HepG2 (cell line): Measurements from ENCODE around the gene HIGD1C. TPM values are rescaled to one million over a fixed set of nuclear protein-coding genes. Genes with fewer than 3 reads are reported as not detected.
"Not testable (repeated sequence)": the region's sequence is repeated elsewhere in the genome, so short reads cannot be mapped to it uniquely, and the experiment has no call there.

Experiments
- BCL6 ChIP-seq: IDR thresholded peaks from 2 replicates; pipeline ENCODE4 v1.6.1; 2016; ENCODE audit warnings: missing genetic modification reagents, missing compliant biosample characterization
- DPF2 ChIP-seq: sonication (generic); formaldehyde crosslinking; IDR thresholded peaks from 2 replicates; pipeline ENCODE4 v1.4.0; 2020; ENCODE audit warnings: mild to moderate bottlenecking, low read depth, missing genetic modification reagents, borderline replicate concordance
- EP300 ChIP-seq, 3 experiments: sonication (generic) in 1 of 3; formaldehyde crosslinking in 1 of 3; IDR thresholded peaks; 2 replicates each; pipeline versions ENCODE4 v1.5.1 to v1.6.1; 2011 to 2020; ENCODE audit warnings: low read depth in 2 of 3, low read length in 2 of 3, borderline replicate concordance in 1 of 3, improper control_type of control experiment in 1 of 3, mild to moderate bottlenecking in 1 of 3, missing genetic modification reagents in 1 of 3, moderate library complexity in 1 of 3
- FOXO1 ChIP-seq: sonication (generic); formaldehyde crosslinking; IDR thresholded peaks from 2 replicates; pipeline ENCODE4 v1.4.0; 2020; ENCODE audit warnings: missing genetic modification reagents
- HMGXB4 ChIP-seq, 2 experiments: sonication (generic) in 1 of 2; formaldehyde crosslinking in 1 of 2; IDR thresholded peaks; 2 replicates each; pipeline versions ENCODE4 v1.4.0 to v1.6.1; 2018 to 2020; ENCODE audit warnings: missing genetic modification reagents in 2 of 2, borderline replicate concordance in 1 of 2, low read depth in 1 of 2, mild to moderate bottlenecking in 1 of 2, missing biosample characterization in 1 of 2
- HNF1B ChIP-seq: sonication (generic); formaldehyde crosslinking; IDR thresholded peaks from 2 replicates; pipeline ENCODE4 v1.5.1; 2020; ENCODE audit warnings: mild to moderate bottlenecking, moderate library complexity, missing genetic modification reagents
- HNF4A ChIP-seq: sonication (generic); formaldehyde crosslinking; IDR thresholded peaks from 2 replicates; pipeline ENCODE4 v1.4.0; 2020; ENCODE audit warnings: missing genetic modification reagents
- MED1 ChIP-seq: sonication (generic); formaldehyde crosslinking; IDR thresholded peaks from 2 replicates; pipeline ENCODE4 v1.4.0; 2020; ENCODE audit warnings: missing genetic modification reagents
- NR2C2 ChIP-seq: sonication (generic); formaldehyde crosslinking; IDR thresholded peaks from 2 replicates; pipeline ENCODE4 v1.4.0; 2020; ENCODE audit warnings: missing genetic modification reagents, mild to moderate bottlenecking, moderate library complexity, borderline replicate concordance
- PATZ1 ChIP-seq: sonication (generic); formaldehyde crosslinking; IDR thresholded peaks from 2 replicates; pipeline ENCODE4 v1.4.0; 2020; ENCODE audit warnings: missing genetic modification reagents
- RXRB ChIP-seq: IDR thresholded peaks from 2 replicates; pipeline ENCODE4 v1.6.1; 2016; ENCODE audit warnings: borderline replicate concordance, missing genetic modification reagents, missing compliant biosample characterization
- SALL1 ChIP-seq: sonication (generic); formaldehyde crosslinking; IDR thresholded peaks from 2 replicates; pipeline ENCODE4 v1.8.0; 2022; ENCODE audit warnings: mild to moderate bottlenecking, missing genetic modification reagents
- TCF7 ChIP-seq: sonication (generic); IDR thresholded peaks from 2 replicates; pipeline ENCODE4 v1.6.1; 2016; ENCODE audit warnings: antibody characterized with exemption, low read depth
- ZBTB7B ChIP-seq: sonication (generic); formaldehyde crosslinking; IDR thresholded peaks from 2 replicates; pipeline ENCODE4 v1.4.0; 2020; ENCODE audit warnings: missing genetic modification reagents
- ZNF503 ChIP-seq: sonication (generic); formaldehyde crosslinking; IDR thresholded peaks from 2 replicates; pipeline ENCODE4 v1.4.0; 2020; ENCODE audit warnings: missing genetic modification reagents
- ZNF644 ChIP-seq: IDR thresholded peaks from 2 replicates; pipeline ENCODE4 v1.6.1; 2016; ENCODE audit warnings: low read depth
- ZNF710 ChIP-seq: sonication (generic); formaldehyde crosslinking; IDR thresholded peaks from 2 replicates; pipeline ENCODE4 v1.5.0; 2020; ENCODE audit warnings: mild to moderate bottlenecking, missing genetic modification reagents, borderline replicate concordance
- polyA plus RNA-seq, 8 experiments: library from polyadenylated mRNA; depleted of rRNA in 3 of 8; stranded (reverse) in 7 of 8; unstranded in 1 of 8; fragments of >200 nt; fragmentation: Illumina TruSeq in 4 of 8; extraction: Trizol in 4 of 8; gene quantifications; 2 replicates each; pipeline versions ENCODE4 v1.2.1 to v1.2.3, GENCODE V29; 2011 to 2016; ENCODE audit warnings: low read depth in 4 of 8, missing spikeins in 1 of 8, mixed read lengths in 1 of 8; ENCODE audit not compliant: insufficient read depth in 1 of 8
- total RNA-seq, 5 experiments: library from RNA; depleted of rRNA; stranded (reverse); fragments of >200 nt; fragmentation: Illumina TruSeq; extraction: Trizol; gene quantifications; 2 replicates each; pipeline ENCODE4 v1.2.3, GENCODE V29; 2016; ENCODE audit warnings: low read depth in 1 of 5

Gene HIGD1C
- total and polyA plus RNA-seq, 2 of the 13 experiments (the other 11 are each of a cell fraction or from before 2014, with no cell fraction given) = not detected

GRCh38 chr12:50926932-50927331, 25.4 kb upstream of the HIGD1C start (continued):
- TF ChIP-seq MED1 (CRISPR knock-in tag) = peak; percentile 67; the same call in 1 of the 2 replicates
- peak; percentile 29; the same call in 1 of the 2 replicates for TF ChIP-seq ZNF710 (CRISPR knock-in tag)
- peak; percentile 62 for TF ChIP-seq PATZ1
- 0 out of 2 replicates have a peak, but pooled peaks have one; percentile 24 for TF ChIP-seq ZBTB7B (CRISPR knock-in tag)
- TF ChIP-seq SALL1 (CRISPR knock-in tag) = peak; percentile 95
- TF ChIP-seq ZNF644 (CRISPR knock-in tag) = peak; percentile 62; the same call in 1 of the 2 replicates
- peak; percentile 87 for TF ChIP-seq HNF4A (CRISPR knock-in tag)
- TF ChIP-seq DPF2 (CRISPR knock-in tag) = 0 out of 2 replicates have a peak, but pooled peaks have one; percentile 20
- TF ChIP-seq BCL6 = 0 out of 2 replicates have a peak, but pooled peaks have one; percentile 26
- 0 out of 4 replicates have a peak, but pooled peaks have one; percentile 7 to 26 for TF ChIP-seq HMGXB4 (CRISPR knock-in tag; IDR thresholded peaks at IDR 0.05; ENCODE audit: borderline replicate concordance in 1 of 2, low read depth in 1 of 2)
- 0 out of 4 replicates have a peak, but pooled peaks of 1 of the 2 experiments have one; percentile 7 for TF ChIP-seq EP300 (IDR thresholded peaks at IDR 0.05; ENCODE audit: low read depth in 2 of 2, low read length in 2 of 2)
- TF ChIP-seq EP300 (CRISPR knock-in tag; IDR thresholded peaks at IDR 0.05; ENCODE audit: borderline replicate concordance) = not testable (repeated sequence)
- TF ChIP-seq FOXO1 (CRISPR knock-in tag) = 0 out of 2 replicates have a peak, but pooled peaks have one; percentile 33
- peak; percentile 56; the same call in 1 of the 2 replicates for TF ChIP-seq RXRB (CRISPR knock-in tag)
- TF ChIP-seq NR2C2 (CRISPR knock-in tag) = 0 out of 2 replicates have a peak, but pooled peaks have one; percentile 28
- peak; percentile 33; the same call in 1 of the 2 replicates for TF ChIP-seq ZNF503 (CRISPR knock-in tag)
- TF ChIP-seq HNF1B = 0 out of 2 replicates have a peak, but pooled peaks have one; percentile 31
- TF ChIP-seq TCF7 = 0 out of 2 replicates have a peak, but pooled peaks have one; percentile 15
